HepG2 (cell line): ENCODE results near the gene ITIH3. TPM values are rescaled to one million over a fixed set of nuclear protein-coding genes. Genes with fewer than 3 reads are reported as not detected.

Experiments
- ATF7-NPFF ChIP-seq: sonication (generic); formaldehyde crosslinking; IDR thresholded peaks from 2 replicates; pipeline ENCODE4 v1.8.1; 2023; ENCODE audit warnings: mild to moderate bottlenecking, low read depth, missing genetic modification reagents, moderate library complexity
- BCL6 ChIP-seq: IDR thresholded peaks from 2 replicates; pipeline ENCODE4 v1.6.1; 2016; ENCODE audit warnings: missing genetic modification reagents, missing compliant biosample characterization
- ELF1 ChIP-seq: sonication (generic); formaldehyde crosslinking; IDR thresholded peaks from 2 replicates; pipeline ENCODE4 v1.4.0; 2020; ENCODE audit warnings: missing genetic modification reagents
- ELF3 ChIP-seq: IDR thresholded peaks from 2 replicates; pipeline ENCODE4 v1.6.1; 2016; ENCODE audit warnings: missing genetic modification reagents, missing compliant biosample characterization
- GATAD2A ChIP-seq: IDR thresholded peaks from 2 replicates; pipeline ENCODE4 v1.6.1; 2016
- MAFK ChIP-seq, 2 experiments: IDR thresholded peaks in 1 of 2; conservative IDR thresholded peaks in 1 of 2; 2 replicates each; pipeline ENCODE4 v1.6.1; 2011; ENCODE audit warnings: improper control_type of control experiment in 2 of 2, low read length in 2 of 2
- MXD4 ChIP-seq: IDR thresholded peaks from 2 replicates; pipeline ENCODE4 v1.6.1; 2016; ENCODE audit warnings: mild to moderate bottlenecking, missing biosample characterization, missing genetic modification reagents
- PATZ1 ChIP-seq: sonication (generic); formaldehyde crosslinking; IDR thresholded peaks from 2 replicates; pipeline ENCODE4 v1.4.0; 2020; ENCODE audit warnings: missing genetic modification reagents
- RXRA ChIP-seq: sonication (generic); formaldehyde crosslinking; IDR thresholded peaks from 2 replicates; pipeline ENCODE4 v1.5.1; 2020; ENCODE audit warnings: missing genetic modification reagents
- ZNF17 ChIP-seq: sonication (generic); formaldehyde crosslinking; IDR thresholded peaks from 2 replicates; pipeline ENCODE4 v1.5.0; 2020; ENCODE audit warnings: mild to moderate bottlenecking, missing genetic modification reagents
- polyA plus RNA-seq, 8 experiments: library from polyadenylated mRNA; depleted of rRNA in 3 of 8; stranded (reverse) in 7 of 8; unstranded in 1 of 8; fragments of >200 nt; fragmentation: Illumina TruSeq in 4 of 8; extraction: Trizol in 4 of 8; gene quantifications; 2 replicates each; pipeline versions ENCODE4 v1.2.1 to v1.2.3, GENCODE V29; 2011 to 2016; ENCODE audit warnings: low read depth in 4 of 8, missing spikeins in 1 of 8, mixed read lengths in 1 of 8; ENCODE audit not compliant: insufficient read depth in 1 of 8
- total RNA-seq, 5 experiments: library from RNA; depleted of rRNA; stranded (reverse); fragments of >200 nt; fragmentation: Illumina TruSeq; extraction: Trizol; gene quantifications; 2 replicates each; pipeline ENCODE4 v1.2.3, GENCODE V29; 2016; ENCODE audit warnings: low read depth in 1 of 5
- TF ChIP-seq, protein P1 (sequence below): sonication (generic); formaldehyde crosslinking; IDR thresholded peaks from 2 replicates; pipeline ENCODE4 v1.5.1; 2020; ENCODE audit warnings: mild to moderate bottlenecking, missing genetic modification reagents, moderate library complexity
- TF ChIP-seq, protein P2 (sequence below): sonication (generic); formaldehyde crosslinking; IDR thresholded peaks from 2 replicates; pipeline ENCODE4 v1.4.0; 2020; ENCODE audit warnings: low read depth, missing genetic modification reagents
- TF ChIP-seq, protein P3 (sequence below): sonication (generic); formaldehyde crosslinking; IDR thresholded peaks from 2 replicates; pipeline ENCODE4 v1.4.0; 2020; ENCODE audit warnings: missing genetic modification reagents, borderline replicate concordance

Gene ITIH3
- total and polyA plus RNA-seq, 2 of the 13 experiments (the other 11 are each of a cell fraction or from before 2014, with no cell fraction given), result 105 to 632 TPM

GRCh38 chr3:52795298-52795900 lies 803 bp downstream of the ITIH3 start (continued):
- TF ChIP-seq MAFK (conservative IDR thresholded peaks at IDR 0.05 in 1 of 2, IDR thresholded peaks at IDR 0.05 in 1 of 2; ENCODE audit: low read length in 2 of 2) (no peak), ELF3 (CRISPR knock-in tag) (peak; percentile 85), ATF7-NPFF (CRISPR knock-in tag) (0 out of 2 replicates have a peak, but pooled peaks have one; percentile 50), RXRA (CRISPR knock-in tag) (peak; percentile 83; the same call in 1 of the 2 replicates), PATZ1 (peak; percentile 93), ELF1 (CRISPR knock-in tag) (peak; percentile 81), BCL6 (CRISPR knock-in tag) (peak; percentile 89), GATAD2A (CRISPR knock-in tag) (peak; percentile 91), ZNF17 (CRISPR knock-in tag) (no peak), MXD4 (peak; percentile 22; the same call in 1 of the 2 replicates)
- TF ChIP-seq, protein P1, sequence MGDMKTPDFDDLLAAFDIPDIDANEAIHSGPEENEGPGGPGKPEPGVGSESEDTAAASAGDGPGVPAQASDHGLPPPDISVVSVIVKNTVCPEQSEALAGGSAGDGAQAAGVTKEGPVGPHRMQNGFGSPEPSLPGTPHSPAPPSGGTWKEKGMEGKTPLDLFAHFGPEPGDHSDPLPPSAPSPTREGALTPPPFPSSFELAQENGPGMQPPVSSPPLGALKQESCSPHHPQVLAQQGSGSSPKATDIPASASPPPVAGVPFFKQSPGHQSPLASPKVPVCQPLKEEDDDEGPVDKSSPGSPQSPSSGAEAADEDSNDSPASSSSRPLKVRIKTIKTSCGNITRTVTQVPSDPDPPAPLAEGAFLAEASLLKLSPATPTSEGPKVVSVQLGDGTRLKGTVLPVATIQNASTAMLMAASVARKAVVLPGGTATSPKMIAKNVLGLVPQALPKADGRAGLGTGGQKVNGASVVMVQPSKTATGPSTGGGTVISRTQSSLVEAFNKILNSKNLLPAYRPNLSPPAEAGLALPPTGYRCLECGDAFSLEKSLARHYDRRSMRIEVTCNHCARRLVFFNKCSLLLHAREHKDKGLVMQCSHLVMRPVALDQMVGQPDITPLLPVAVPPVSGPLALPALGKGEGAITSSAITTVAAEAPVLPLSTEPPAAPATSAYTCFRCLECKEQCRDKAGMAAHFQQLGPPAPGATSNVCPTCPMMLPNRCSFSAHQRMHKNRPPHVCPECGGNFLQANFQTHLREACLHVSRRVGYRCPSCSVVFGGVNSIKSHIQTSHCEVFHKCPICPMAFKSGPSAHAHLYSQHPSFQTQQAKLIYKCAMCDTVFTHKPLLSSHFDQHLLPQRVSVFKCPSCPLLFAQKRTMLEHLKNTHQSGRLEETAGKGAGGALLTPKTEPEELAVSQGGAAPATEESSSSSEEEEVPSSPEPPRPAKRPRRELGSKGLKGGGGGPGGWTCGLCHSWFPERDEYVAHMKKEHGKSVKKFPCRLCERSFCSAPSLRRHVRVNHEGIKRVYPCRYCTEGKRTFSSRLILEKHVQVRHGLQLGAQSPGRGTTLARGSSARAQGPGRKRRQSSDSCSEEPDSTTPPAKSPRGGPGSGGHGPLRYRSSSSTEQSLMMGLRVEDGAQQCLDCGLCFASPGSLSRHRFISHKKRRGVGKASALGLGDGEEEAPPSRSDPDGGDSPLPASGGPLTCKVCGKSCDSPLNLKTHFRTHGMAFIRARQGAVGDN, result peak; percentile 69
- TF ChIP-seq, protein P2, sequence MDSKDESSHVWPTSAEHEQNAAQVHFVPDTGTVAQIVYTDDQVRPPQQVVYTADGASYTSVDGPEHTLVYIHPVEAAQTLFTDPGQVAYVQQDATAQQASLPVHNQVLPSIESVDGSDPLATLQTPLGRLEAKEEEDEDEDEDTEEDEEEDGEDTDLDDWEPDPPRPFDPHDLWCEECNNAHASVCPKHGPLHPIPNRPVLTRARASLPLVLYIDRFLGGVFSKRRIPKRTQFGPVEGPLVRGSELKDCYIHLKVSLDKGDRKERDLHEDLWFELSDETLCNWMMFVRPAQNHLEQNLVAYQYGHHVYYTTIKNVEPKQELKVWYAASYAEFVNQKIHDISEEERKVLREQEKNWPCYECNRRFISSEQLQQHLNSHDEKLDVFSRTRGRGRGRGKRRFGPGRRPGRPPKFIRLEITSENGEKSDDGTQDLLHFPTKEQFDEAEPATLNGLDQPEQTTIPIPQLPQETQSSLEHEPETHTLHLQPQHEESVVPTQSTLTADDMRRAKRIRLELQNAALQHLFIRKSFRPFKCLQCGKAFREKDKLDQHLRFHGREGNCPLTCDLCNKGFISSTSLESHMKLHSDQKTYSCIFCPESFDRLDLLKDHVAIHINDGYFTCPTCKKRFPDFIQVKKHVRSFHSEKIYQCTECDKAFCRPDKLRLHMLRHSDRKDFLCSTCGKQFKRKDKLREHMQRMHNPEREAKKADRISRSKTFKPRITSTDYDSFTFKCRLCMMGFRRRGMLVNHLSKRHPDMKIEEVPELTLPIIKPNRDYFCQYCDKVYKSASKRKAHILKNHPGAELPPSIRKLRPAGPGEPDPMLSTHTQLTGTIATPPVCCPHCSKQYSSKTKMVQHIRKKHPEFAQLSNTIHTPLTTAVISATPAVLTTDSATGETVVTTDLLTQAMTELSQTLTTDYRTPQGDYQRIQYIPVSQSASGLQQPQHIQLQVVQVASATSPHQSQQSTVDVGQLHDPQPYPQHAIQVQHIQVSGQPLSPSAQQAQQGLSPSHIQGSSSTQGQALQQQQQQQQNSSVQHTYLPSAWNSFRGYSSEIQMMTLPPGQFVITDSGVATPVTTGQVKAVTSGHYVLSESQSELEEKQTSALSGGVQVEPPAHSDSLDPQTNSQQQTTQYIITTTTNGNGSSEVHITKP, result peak; percentile 65; the same call in 1 of the 2 replicates
- TF ChIP-seq, protein P3, sequence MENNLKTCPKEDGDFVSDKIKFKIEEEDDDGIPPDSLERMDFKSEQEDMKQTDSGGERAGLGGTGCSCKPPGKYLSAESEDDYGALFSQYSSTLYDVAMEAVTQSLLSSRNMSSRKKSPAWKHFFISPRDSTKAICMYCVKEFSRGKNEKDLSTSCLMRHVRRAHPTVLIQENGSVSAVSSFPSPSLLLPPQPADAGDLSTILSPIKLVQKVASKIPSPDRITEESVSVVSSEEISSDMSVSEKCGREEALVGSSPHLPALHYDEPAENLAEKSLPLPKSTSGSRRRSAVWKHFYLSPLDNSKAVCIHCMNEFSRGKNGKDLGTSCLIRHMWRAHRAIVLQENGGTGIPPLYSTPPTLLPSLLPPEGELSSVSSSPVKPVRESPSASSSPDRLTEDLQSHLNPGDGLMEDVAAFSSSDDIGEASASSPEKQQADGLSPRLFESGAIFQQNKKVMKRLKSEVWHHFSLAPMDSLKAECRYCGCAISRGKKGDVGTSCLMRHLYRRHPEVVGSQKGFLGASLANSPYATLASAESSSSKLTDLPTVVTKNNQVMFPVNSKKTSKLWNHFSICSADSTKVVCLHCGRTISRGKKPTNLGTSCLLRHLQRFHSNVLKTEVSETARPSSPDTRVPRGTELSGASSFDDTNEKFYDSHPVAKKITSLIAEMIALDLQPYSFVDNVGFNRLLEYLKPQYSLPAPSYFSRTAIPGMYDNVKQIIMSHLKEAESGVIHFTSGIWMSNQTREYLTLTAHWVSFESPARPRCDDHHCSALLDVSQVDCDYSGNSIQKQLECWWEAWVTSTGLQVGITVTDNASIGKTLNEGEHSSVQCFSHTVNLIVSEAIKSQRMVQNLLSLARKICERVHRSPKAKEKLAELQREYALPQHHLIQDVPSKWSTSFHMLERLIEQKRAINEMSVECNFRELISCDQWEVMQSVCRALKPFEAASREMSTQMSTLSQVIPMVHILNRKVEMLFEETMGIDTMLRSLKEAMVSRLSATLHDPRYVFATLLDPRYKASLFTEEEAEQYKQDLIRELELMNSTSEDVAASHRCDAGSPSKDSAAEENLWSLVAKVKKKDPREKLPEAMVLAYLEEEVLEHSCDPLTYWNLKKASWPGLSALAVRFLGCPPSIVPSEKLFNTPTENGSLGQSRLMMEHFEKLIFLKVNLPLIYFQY (CRISPR knock-in tag), result peak; percentile 86
